HG02943 (cell line): Measurements from ENCODE around the gene ZNF214.

Experiments
- ATAC-seq: cut with Tn5 transposase; IDR thresholded peaks from one replicate; pipeline ENCODE4 v1.9.1; 2021; ENCODE audit warnings: mild to moderate bottlenecking, low read depth, moderate library complexity; ENCODE audit not compliant: unreplicated experiment

The ZNF214 gene

DNA sequence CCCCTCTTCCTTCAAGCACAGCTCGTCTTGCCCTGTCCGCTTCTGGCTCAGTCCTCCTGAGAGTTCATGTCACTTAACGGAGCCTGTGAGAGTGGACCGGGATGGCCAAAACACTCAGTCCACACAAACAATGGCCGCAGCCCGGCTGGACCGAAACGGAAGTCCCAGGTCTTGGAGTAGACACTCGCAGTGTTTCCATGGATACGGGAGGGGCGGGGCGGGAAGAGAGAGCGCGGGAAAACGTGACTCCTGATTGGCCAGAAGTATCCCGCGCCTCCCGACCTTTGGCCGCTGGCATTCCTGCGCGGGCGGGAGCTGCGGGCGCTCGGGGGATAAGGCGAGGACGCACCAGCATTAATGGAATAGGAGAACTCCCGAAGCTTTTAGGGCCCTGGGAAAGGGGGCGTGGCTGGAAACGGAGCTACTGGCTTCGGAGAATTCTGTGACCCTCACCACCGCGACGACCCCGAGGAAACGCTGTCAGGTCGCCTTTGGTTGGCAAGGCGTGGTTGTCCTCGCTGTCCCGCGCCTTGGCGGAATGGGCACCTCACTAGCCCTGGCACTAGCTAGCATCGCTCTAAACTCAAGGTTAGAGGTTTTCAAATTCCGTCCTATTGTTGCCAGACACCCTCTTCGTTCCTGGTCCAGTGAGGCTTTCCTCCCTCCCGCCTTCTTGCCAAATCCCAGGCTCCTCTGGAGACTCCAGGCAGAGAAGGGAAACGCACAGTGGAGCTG is at the start of gene ZNF214, which contains the start of gene NLRP14:
ZNF214 (minus strand) TSS at position 164 of the 735 bp plus-strand sequence. CDS start 17,511 bp downstream, outside the sequence.
NLRP14 (plus strand) TSS at position 297 of the 735 bp plus-strand sequence. CDS start 18,108 bp downstream, outside the sequence.
- no peak for ATAC-seq

DNA sequence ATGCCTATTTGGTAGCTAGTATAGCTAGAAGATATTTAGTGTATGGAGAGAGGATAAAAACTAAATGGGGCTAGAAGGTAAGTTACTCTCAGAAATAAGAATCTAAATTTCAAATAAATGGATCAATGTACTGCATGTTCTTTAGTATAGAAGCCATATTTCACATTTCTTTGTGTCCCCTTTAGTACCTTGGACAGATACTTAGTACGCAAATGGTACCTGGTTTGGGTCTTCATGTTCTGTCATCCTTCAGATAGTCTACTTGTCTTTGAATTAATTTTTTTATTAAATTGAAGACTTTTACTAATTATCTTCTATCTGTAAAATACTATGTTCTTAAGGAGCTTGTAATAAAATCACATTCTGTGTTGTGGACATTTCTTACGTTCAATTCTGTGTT is 42.4 kb upstream of the ZNF214 start:
- ATAC-seq = no peak

DNA sequence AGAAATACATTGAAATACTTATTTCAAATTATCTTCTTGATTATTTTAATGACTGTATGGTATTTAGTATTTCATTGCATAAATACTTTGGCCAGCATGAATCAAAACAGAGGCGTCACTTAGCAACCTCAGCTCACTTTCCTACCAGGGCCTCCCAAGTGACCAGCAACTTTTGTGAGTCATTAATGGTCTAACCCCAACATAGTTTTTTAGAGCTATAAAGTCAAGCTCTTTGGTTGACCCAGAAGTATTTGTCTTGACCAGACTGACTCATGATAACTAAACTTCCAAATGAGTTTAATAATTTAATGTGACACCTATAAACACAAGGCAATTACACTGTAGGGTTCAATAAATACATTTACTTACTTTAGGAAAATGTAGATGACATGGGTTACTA is 40.7 kb upstream of the ZNF214 start:
- ATAC-seq = no peak

DNA sequence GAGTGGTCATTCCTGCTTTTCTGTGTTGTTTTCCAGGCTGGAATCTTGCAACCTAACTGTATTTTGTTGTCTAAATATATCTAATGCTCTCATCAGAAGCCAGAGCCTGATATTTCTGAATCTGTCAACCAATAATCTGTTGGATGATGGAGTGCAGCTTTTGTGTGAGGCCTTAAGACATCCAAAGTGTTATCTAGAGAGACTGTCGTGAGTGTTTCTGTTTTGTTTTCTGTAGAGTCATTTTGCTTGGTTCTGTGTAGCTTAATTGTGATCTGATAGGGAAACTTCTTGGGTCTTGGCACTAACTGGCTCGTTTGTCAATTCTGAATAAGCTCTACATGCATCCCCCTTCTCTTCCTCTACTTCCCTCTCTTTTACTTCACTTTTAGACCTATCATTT is 37.5 kb upstream of the ZNF214 start:
- no peak for ATAC-seq

DNA sequence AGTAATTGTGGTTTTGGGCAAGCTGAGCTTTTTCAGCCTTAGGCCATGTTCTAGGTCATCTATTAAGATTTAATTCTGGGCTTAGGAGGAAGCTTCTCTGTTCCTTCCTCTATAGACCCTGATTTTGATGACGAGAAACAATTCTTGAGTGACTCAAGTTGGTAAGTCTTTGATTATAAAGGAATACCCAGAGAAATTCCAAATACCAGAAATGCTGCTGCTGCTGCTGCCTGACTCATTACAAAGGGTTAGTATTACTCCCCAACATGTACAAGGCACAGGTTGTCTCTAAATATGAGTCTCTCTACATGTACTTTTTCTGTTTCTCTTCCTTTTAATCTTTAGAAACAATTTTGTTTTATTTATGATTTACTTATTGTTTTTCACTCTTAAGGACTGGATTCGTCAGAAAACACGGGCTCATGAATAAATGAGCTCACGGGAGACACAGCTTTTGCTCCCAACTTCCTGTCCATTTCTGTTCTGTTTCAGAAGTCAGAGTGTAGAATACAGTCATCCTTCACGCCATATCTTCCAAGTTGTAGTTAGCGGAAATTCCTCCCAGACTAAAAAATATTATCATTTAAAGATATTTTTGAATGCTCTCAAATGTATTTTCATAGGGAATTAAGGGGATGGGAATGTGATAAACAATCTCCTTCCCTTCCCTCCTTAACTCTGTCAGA is 36.8 kb upstream of the ZNF214 start:
- no peak for ATAC-seq

DNA sequence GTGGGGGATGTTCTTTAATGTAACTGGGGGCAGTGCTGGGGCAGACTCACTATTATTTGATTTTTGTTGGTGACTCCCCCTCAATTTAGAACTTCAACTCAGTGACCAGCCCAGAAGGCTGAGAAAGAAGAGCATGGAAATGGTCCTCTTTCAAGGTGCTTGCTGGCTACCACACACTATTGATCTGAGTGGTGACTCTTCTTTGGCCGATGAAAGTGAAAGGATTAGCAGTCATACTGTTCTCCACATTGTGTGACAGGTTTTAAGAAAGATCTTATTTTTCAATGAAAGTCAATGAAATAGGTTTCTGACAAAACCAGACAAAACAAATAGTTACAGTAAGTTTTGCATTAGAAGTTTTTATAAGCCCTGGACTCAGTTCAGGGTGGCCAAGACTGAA is 30.0 kb upstream of the ZNF214 start:
- ATAC-seq = no peak

GRCh38 chr11:7046474-7047175 is 26.5 kb upstream of the ZNF214 start:
- ATAC-seq = no peak

DNA sequence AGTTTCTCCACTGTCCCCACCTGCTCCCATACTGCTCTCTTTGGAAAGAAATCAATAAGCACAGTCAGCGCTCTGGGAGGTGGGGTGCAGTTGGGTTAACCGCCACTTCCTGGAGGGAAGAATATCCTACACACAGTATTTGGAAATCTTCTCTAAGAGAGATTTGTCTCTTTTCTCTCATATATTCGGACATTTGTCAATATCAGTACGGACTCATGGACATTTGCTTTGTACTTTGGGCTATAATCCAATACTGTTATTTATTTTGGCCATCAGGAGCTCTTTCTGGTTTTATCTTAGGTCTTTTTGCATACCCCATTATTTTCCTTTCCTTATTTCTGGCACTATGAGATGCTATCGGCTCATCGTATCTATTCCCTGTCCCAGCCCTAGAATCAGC is 13.9 kb upstream of the ZNF214 start:
- no peak for ATAC-seq

GRCh38 chr11:7032692-7033091 is 12.5 kb upstream of the ZNF214 start:
- ATAC-seq = no peak

DNA sequence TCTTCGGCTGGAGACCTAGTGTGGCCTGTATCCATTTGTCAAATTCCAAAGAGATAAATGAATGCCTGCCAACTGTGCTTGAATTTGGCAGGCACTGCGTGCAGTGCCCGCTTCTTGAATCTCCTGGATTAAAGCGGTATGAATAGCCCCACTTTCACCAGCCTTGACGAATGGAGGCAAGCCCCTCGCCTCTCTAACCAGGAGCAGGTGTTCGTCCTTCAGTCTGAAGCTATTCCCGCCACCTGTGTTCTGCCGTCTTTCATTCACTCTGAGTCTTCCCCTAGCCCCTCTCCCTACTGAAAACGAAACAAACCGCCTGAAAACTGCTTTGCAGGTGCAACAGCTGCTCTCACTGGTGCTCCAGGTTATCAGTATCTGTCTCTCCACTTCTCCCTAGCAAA is 11.3 kb upstream of the ZNF214 start:
- no peak for ATAC-seq

DNA sequence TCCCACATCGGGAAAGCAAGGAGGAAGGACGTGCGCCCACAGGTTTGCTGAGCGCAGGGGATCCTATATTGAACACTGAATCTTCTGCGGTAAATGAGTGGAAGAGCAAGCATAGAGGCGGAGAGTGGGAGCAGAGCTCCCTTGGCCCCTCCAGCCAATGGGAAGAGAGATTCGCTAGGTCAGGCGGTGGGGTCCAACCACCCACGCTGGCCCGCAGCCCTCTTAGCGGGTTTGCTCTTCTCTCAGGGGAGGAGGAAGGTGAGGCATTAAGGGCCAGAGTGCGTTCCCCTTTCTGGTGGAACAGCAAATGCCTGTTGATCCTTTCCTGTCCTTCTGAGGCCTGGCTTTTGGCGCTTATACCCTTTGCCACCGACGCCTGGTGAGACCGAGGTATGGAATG is 10.7 kb upstream of the ZNF214 start:
- no peak for ATAC-seq

DNA sequence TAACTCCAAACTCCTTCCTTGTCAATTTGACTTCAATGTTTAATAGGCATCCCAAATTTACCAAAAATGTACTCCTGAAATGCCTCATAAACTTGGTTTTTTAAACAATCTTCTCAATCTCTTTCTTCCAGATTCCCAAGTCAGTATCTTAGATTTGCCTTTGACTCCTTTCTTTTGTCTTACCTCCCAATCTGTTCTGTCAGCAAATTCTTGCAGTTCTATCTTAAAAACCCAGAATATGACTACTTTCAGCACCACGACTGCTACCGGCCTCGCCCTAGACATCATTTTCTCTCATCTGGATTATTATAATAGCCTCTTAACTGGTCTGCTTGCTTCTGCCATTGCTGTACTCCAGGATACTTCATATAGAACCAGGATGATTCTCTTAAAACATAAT is 8.0 kb upstream of the ZNF214 start:
- ATAC-seq = no peak

GRCh38 chr11:7021318-7021717 is 1.2 kb upstream of the ZNF214 start:
- ATAC-seq = no peak

- no peak for ATAC-seq
These were observed 505 bp downstream of the ZNF214 start for GRCh38 chr11:7019500-7020182.

GRCh38 chr11:7016011-7016410 is 4.1 kb downstream of the ZNF214 start:
- no peak for ATAC-seq

DNA sequence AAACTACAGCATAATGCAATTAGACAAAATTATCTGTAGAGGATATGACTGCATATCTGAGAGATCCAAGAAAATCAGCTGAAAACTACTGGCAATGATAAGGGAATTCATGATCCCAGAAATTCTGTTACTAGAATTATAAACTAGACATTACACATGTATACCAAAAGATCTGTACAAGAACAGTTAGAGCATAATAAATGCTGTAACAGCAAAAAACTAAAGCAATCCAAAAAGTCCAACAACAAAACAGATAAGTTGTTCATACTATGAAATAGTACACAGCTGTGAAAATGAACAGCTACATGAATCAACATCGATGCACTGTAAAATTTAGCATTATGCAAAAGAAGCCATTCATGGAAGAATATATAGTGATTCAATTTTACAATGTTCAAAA is 6.0 kb downstream of the ZNF214 start:
- no peak for ATAC-seq

GRCh38 chr11:7004482-7004881 is 15.7 kb downstream of the ZNF214 start:
- ATAC-seq = no peak

DNA sequence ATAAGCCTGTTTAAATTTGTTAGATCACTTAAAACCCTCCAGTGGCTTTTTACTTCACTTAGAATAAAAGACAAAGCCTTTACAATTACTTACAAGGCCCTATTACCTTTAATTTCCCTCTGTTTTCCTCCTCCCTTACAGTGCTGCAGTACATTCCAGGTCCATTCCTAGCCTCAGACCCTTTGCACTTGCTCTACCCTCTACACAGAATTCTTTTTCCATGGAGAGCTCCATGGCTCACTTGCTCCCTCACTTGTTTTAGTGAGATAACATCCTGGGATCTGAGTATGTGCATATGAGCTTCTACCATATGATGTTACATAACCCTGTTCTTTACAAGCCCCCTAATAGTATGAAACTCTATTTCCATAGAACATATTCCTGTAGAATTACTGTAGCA is 24.4 kb downstream of the ZNF214 start:
- ATAC-seq = no peak

DNA sequence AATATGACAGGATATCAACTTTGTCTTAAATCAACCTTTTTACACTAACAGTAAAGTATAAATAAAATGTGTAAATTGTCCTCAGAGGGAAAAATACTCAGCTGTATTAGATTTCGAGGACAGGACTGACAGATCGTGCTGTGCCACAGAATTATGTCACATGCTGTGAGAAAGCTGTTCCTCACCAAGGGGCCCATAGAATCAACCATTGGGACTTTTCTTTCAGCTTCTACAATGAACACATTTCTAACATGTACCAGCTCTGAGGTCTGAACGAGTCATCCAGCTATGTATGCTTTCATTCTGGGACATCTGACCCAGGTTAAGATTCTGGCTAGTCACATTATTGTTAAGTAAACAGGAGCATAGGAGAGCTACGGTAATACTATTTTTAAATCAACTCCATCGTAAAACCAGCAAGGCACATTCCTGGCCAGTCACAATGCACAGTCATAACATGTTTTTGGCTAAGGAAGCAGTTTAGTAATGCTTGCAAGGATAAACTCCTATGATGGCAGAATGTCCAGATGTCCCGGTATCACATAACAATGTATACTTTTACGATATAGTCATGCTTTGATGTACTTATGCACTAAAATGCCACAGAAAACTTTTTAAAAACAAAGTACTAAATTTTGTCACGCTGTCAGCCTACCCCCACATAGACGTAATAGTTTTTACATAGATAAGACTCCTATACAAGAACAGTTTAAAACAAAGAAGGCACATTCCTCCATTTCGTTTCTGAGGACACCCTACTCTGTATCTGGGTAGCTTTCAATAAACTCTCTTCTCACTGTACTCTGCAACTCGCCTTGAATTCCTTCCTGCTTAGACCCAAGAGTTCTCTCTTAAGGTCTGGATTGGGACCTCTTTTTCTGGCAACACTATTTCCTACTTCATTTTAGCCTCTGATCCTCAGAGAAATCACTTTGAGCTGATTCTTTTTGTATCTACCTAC is 27.4 kb downstream of the ZNF214 start:
- ATAC-seq = no peak

DNA sequence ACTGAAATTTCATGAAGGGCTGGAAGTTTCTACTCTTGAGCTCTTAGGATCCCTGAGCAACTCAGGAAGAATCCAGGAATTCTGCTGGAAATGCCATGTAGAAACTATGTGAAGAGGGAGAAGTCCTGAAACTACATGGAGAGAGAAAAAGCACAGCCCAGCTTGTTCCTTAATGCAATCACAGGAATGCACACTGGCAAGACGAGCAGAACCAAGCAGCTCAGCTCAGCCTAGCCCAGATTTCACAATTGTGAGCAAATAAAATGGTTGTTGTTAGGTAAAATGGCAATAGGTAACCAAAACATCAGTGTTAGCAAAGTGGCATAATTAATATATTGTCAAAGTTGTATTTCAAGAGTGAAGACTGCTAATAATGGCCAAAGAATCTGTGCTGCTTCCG is 28.1 kb downstream of the ZNF214 start:
- no peak for ATAC-seq
